CD4-positive, alpha-beta T cell treated with Interleukin-4 for 1 hour (primary cell): ENCODE data around the gene OCRL.

Source experiments
- DNase-seq, 2 donors: peaks; one replicate each; pipeline ENCODE4 v3.0.0-alpha.2; 2020 to 2022

OCRL gene

GRCh38 chrX:129637217-129638109 lies 97.4 kb downstream of the OCRL start:
- DNase-seq, result peak; percentile 71 to 72

- DNase-seq, result no peak
Measured at GRCh38 chrX:129638917-129639316, 98.9 kb downstream of the OCRL start.

GRCh38 chrX:129640737-129641136 lies 100.7 kb downstream of the OCRL start:
- no peak for DNase-seq

- DNase-seq, result no peak
Measured at GRCh38 chrX:129641469-129641868, 101.4 kb downstream of the OCRL start.

GRCh38 chrX:129641941-129642340 lies 101.9 kb downstream of the OCRL start:
- no peak for DNase-seq
